Gastrocnemius medialis (tissue), 4 donors: ENCODE data around the gene ADD3.

Experiments
- CTCF ChIP-seq, 5 experiments: fragments of 450-650 bp in 3 of 5; fragments of 200-600 bp in 2 of 5; sonication (generic) in 2 of 5; IDR thresholded peaks in 4 of 5; conservative IDR thresholded peaks in 1 of 5; 1 replicate in 4 of 5; 2 replicates in 1 of 5; pipeline ENCODE4 v1.5.1; 2016 to 2019; ENCODE audit warnings: antibody characterized with exemption in 5 of 5, mild to moderate bottlenecking in 3 of 5, moderate library complexity in 3 of 5
- POLR2A ChIP-seq, 2 donors: fragments of 450-650 bp; IDR thresholded peaks; one replicate each; pipeline ENCODE4 v1.6.1; 2017; ENCODE audit warnings: antibody characterized with exemption in 2 of 2, mild to moderate bottlenecking in 2 of 2, moderate library complexity in 2 of 2

GRCh38 chr10:110051487-110051886 lies 43.7 kb downstream of the ADD3 start:
- TF ChIP-seq CTCF (IDR thresholded peaks at IDR 0.05 in 4 of 5, conservative IDR thresholded peaks at IDR 0.05 in 1 of 5) (no peak), POLR2A (IDR thresholded peaks at IDR 0.05) (no peak)
